RWPE1 (cell line): Measurements from ENCODE around the gene EFCAB14.
"Not testable (repeated sequence)": the region's sequence is repeated elsewhere in the genome, so short reads cannot be mapped to it uniquely, and the experiment has no call there.

Experiments
- CTCF ChIA-PET: fragments of 350-600 bp; sonication (Branson Sonifier 250); formaldehyde crosslinking; extraction: SDS; loops from one replicate; lab custom pipeline; 2021; lab: Yijun Ruan, JAX
- POLR2A ChIA-PET: fragments of 400-600 bp; formaldehyde crosslinking; extraction: SDS; loops from one replicate; lab custom pipeline; 2020; ENCODE audit warnings: antibody characterized with exemption; ENCODE audit not compliant: low non-redundant PET; lab: Yijun Ruan, JAX
- DNase-seq: peaks from one replicate; pipeline ENCODE4 v3.0.0; 2012; ENCODE audit warnings: low spot score
- H3K27ac ChIP-seq: fragments of 450-650 bp; 2 replicates; pipeline ENCODE4 v1.5.1; 2017
- CTCF ChIP-seq: fragments of 450-650 bp; conservative IDR thresholded peaks from 2 replicates; pipeline ENCODE4 v1.5.1; 2017; ENCODE audit warnings: low read depth, mild to moderate bottlenecking

EFCAB14 gene

GRCh38 chr1:46747683-46748288 lies 28.9 kb upstream of the EFCAB14 start:
- TF ChIP-seq CTCF, result peak; percentile 45
- ChIA-PET POLR2A (no interaction called here), CTCF (interaction anchor here (0.6 to 2.7 kb wide), 10 partner anchors 10 to 426 kb away, joined by 3 to 8 read pairs (median 3); no protein-coding TSS in a partner anchor)
- H3K27ac ChIP-seq, result no peak overlapping the region
- DNase-seq, result peak; percentile 82

GRCh38 chr1:46742069-46742468 lies 23.2 kb upstream of the EFCAB14 start:
- ChIA-PET POLR2A (no interaction called here), CTCF (no interaction called here)
- no peak overlapping the region for H3K27ac ChIP-seq
- TF ChIP-seq CTCF, result no peak
- no peak for DNase-seq

GRCh38 chr1:46735708-46736324 lies 16.9 kb upstream of the EFCAB14 start:
- no peak overlapping the region for H3K27ac ChIP-seq
- peak; percentile 53 for DNase-seq
- ChIA-PET CTCF (interaction anchor here (0.6 kb wide), 2 partner anchors 10 to 14 kb away, joined by 3 read pairs; no protein-coding TSS in a partner anchor), POLR2A (no interaction called here)
- TF ChIP-seq CTCF, result peak; percentile 15; the same call in 1 of the 2 replicates

GRCh38 chr1:46728327-46728873 lies 9.5 kb upstream of the EFCAB14 start:
- CTCF ChIA-PET, result interaction anchor here (0.6 kb wide), 1 partner anchor 26 kb away, joined by 3 read pairs; no protein-coding TSS in a partner anchor
- POLR2A ChIA-PET, DNase-seq, H3K27ac ChIP-seq: not testable (repeated sequence)

- ChIA-PET CTCF (interaction anchor here (0.6 to 1.3 kb wide), 5 partner anchors 10 to 279 kb away, joined by 3 to 5 read pairs (median 3); no protein-coding TSS in a partner anchor), POLR2A (no interaction called here)
- no peak for TF ChIP-seq CTCF
- peak; percentile 36 for DNase-seq
- H3K27ac ChIP-seq, result no peak overlapping the region
These were observed 6.8 kb upstream of the EFCAB14 start for GRCh38 chr1:46725736-46726108.

GRCh38 chr1:46724991-46725735 lies 6.2 kb upstream of the EFCAB14 start:
- no peak overlapping the region for H3K27ac ChIP-seq
- ChIA-PET POLR2A (no interaction called here), CTCF (interaction anchor here (0.5 to 1.3 kb wide), 12 partner anchors 10 to 1109 kb away, joined by 3 to 7 read pairs (median 3); partner anchors contain the start of gene DMBX1)
- peak; percentile 85 for TF ChIP-seq CTCF
- DNase-seq, result peak; percentile 68
